ENCODE data around the gene PLEKHH1. TPM values are rescaled to one million over a fixed set of nuclear protein-coding genes. Genes with fewer than 3 reads are reported as not detected.

Gene PLEKHH1
- total RNA-seq (2021; ENCODE audit: unreplicated experiment) = 27.6 TPM
- 16.4 and 17.6 TPM in 2 replicates for polyA plus RNA-seq (2012)
- Bru-seq, nascent RNA = percentile 70 among the genes with signal in this experiment
- percentile 80 among the genes with signal in this experiment for BruChase-seq, experiment 1, labeled RNA remaining after a 6-hour chase
- BruChase-seq, experiment 2, labeled RNA remaining after a 2-hour chase = percentile 76 among the genes with signal in this experiment
- long read RNA-seq, partial matches to known transcripts = 1 of 5 reads
- long read RNA-seq, other reads (novel, unspliced or antisense) = 4 of 5 reads

DNA sequence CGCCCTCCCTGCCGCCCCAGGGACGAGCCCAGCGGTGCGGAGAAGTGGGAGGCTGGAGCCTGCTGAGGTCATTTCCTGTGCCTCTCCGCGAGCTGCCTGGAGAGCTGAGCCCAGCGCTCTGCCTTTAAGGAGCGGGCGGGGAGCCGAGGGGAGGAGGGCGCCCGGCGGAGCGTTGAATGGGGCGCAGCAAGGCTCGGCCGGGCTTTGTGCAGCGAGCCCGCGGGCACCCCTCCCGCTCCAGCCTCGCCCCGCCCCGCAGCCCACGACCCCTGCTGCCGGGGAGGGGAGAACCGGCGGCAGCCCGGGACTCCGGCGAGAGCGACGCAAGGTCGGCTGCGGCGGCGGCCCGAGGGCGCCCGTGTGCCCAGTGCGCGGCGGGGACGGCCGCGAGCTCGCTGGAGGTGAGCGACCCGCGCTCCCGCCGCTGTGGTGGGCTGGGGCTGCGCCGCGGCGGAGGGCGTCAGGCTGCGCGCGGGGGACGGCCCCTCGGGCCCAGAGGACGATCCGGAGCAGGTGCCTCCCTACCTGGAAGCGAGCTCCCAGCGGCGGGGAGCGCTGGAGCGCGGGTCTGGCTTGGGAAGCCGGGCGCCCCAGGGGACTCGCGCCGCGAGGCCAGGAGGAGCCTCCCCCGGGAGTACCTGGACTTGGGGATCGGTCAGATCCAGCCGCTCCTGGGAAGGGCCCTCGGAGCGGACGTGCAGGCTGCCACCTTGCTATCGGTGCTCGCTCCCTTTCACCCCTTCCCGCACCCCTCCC, at the start of gene PLEKHH1:
Gene PLEKHH1, plus strand, starts transcription at position 293 of the 756 bp plus-strand sequence. CDS start 8,578 bp downstream, outside the sequence.
- no peaks in the 10 kb centered on the region for H3K36me3 ChIP-seq (ENCODE audit: control insufficient read depth in 1 of 2, insufficient read depth in 2 of 2, low read length in 2 of 2)
- H3K4me1 ChIP-seq (ENCODE audit: control insufficient read depth in 1 of 2, insufficient read depth in 2 of 2, low read length in 2 of 2) = peaks cover 8 to 19% of the 10 kb centered on the region in 2 experiments
- H3K27me3 ChIP-seq (ENCODE audit: insufficient read depth, low read length) = no peaks in the 10 kb centered on the region
- H2AFZ ChIP-seq (ENCODE audit: low read depth, low read length, poor library complexity, severe bottlenecking) = peak within 1 kb of the TSS; percentile 70
- H3K9me2 ChIP-seq (ENCODE audit: insufficient read depth) = no peaks in the 10 kb centered on the region
- RAD21 ChIA-PET (ENCODE audit: low non-redundant PET in 1 of 2, low total read pairs in 2 of 2, uncharacterized antibody in 2 of 2, unreplicated experiment in 2 of 2) = interaction anchor here in 1 of 2 experiments (1.5 kb wide), 1 partner anchor 38 kb away, joined by 4 read pairs; no protein-coding TSS in a partner anchor
- CTCF ChIA-PET = interaction anchor here (0.7 to 1.2 kb wide), 4 partner anchors 9 to 171 kb away, joined by 3 to 5 read pairs (median 4); no protein-coding TSS in a partner anchor
- H3K4me2 ChIP-seq (ENCODE audit: low read length) = peak within 1 kb of the TSS; percentile 83
- H3K27ac ChIP-seq (ENCODE audit: low read depth, low read length) = peak within 1 kb of the TSS; percentile 89
- BruUV-seq (replicated peaks) = no TSS peak
- H3K9me3 ChIP-seq (ENCODE audit: control insufficient read depth in 1 of 2, insufficient read depth in 1 of 2, low read depth in 1 of 2, low read length in 2 of 2) = no peaks in the 10 kb centered on the region
- no peaks in the 10 kb centered on the region for H4K20me1 ChIP-seq (ENCODE audit: insufficient read depth)
- POLR2A ChIA-PET = interaction anchor here (0.7 to 1.8 kb wide), 3 partner anchors 16 to 162 kb away, joined by 3 to 5 read pairs (median 3); partner anchors contain the start of gene RDH11
- peak; percentile 91 for ATAC-seq
- peak; percentile 47 for DNase-seq (ENCODE audit: low read depth, low spot score)
- intact Hi-C loops (cut with micrococcal nuclease) = loop anchor here (5.0 kb wide), 1 partner anchor 106 kb away; no protein-coding TSS in a partner anchor
- TF ChIP-seq, protein P1, sequence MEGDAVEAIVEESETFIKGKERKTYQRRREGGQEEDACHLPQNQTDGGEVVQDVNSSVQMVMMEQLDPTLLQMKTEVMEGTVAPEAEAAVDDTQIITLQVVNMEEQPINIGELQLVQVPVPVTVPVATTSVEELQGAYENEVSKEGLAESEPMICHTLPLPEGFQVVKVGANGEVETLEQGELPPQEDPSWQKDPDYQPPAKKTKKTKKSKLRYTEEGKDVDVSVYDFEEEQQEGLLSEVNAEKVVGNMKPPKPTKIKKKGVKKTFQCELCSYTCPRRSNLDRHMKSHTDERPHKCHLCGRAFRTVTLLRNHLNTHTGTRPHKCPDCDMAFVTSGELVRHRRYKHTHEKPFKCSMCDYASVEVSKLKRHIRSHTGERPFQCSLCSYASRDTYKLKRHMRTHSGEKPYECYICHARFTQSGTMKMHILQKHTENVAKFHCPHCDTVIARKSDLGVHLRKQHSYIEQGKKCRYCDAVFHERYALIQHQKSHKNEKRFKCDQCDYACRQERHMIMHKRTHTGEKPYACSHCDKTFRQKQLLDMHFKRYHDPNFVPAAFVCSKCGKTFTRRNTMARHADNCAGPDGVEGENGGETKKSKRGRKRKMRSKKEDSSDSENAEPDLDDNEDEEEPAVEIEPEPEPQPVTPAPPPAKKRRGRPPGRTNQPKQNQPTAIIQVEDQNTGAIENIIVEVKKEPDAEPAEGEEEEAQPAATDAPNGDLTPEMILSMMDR (IDR thresholded peaks at IDR 0.05 in 2 of 3, conservative IDR thresholded peaks at IDR 0.05 in 1 of 3; ENCODE audit: borderline replicate concordance in 1 of 3, insufficient read depth in 1 of 3, low read depth in 2 of 3, low read length in 2 of 3) = no peak
- TF ChIP-seq POLR2AphosphoS5 (IDR thresholded peaks at IDR 0.05; ENCODE audit: low read depth, low read length) (peak; percentile 86), ELF1 (IDR thresholded peaks at IDR 0.05; ENCODE audit: borderline replicate concordance, low read depth) (no peak), SIN3A (IDR thresholded peaks at IDR 0.05; ENCODE audit: low read depth) (peak; percentile 47; the same call in 1 of the 2 replicates), YY1 (IDR thresholded peaks at IDR 0.05; ENCODE audit: extremely low read depth, insufficient replicate concordance, low read depth, low read length) (peak; percentile 36), TCF7L2 (IDR thresholded peaks at IDR 0.05; ENCODE audit: borderline replicate concordance, extremely low read depth, insufficient read depth, insufficient read length) (no peak), ZFX (IDR thresholded peaks at IDR 0.05) (peak; percentile 83), JUND (IDR thresholded peaks at IDR 0.05) (no peak), POLR2A (IDR thresholded peaks at IDR 0.05; ENCODE audit: borderline replicate concordance, extremely low read depth, insufficient read depth, insufficient read length) (peak; percentile 89)
- TF ChIP-seq, protein P2, sequence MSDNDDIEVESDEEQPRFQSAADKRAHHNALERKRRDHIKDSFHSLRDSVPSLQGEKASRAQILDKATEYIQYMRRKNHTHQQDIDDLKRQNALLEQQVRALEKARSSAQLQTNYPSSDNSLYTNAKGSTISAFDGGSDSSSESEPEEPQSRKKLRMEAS (IDR thresholded peaks at IDR 0.05) = peak; percentile 53; the same call in 1 of the 2 replicates
- TF ChIP-seq, protein P3, sequence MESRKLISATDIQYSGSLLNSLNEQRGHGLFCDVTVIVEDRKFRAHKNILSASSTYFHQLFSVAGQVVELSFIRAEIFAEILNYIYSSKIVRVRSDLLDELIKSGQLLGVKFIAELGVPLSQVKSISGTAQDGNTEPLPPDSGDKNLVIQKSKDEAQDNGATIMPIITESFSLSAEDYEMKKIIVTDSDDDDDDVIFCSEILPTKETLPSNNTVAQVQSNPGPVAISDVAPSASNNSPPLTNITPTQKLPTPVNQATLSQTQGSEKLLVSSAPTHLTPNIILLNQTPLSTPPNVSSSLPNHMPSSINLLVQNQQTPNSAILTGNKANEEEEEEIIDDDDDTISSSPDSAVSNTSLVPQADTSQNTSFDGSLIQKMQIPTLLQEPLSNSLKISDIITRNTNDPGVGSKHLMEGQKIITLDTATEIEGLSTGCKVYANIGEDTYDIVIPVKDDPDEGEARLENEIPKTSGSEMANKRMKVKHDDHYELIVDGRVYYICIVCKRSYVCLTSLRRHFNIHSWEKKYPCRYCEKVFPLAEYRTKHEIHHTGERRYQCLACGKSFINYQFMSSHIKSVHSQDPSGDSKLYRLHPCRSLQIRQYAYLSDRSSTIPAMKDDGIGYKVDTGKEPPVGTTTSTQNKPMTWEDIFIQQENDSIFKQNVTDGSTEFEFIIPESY (IDR thresholded peaks at IDR 0.05; ENCODE audit: extremely low read depth, insufficient replicate concordance, low read length) = no peak
- H3K79me2 ChIP-seq (ENCODE audit: insufficient read depth, low read length) = 0 out of 2 replicates have a peak, but pooled peaks cover 6% of the 10 kb centered on the region
- peak within 1 kb of the TSS; percentile 66 for H3K9ac ChIP-seq (ENCODE audit: low read length)
- peak within 1 kb of the TSS; percentile 66 to 80 for H3K4me3 ChIP-seq (replicated peaks in 1 of 2; ENCODE audit: low read depth in 1 of 2, low read length in 2 of 2)
